Osteoblast (primary cell): ENCODE data around the gene LTB4R2. TPM values are rescaled to one million over a fixed set of nuclear protein-coding genes. Genes with fewer than 3 reads are reported as not detected.
A peak's percentile ranks its signal among the peaks of the same experiment; 100 is the strongest.

Experiments used
- DNase-seq: peaks from one replicate; pipeline ENCODE4 v3.0.0; 2011; ENCODE audit warnings: low spot score, mixed read lengths; ENCODE audit not compliant: insufficient read length; ENCODE audit errors: missing footprints
- H2AFZ ChIP-seq: 2 replicates; pipeline ENCODE4 v1.6.0; 2011; ENCODE audit warnings: mild to moderate bottlenecking, low read length
- H3K27ac ChIP-seq: 2 replicates; pipeline ENCODE4 v1.5.1; 2011; ENCODE audit warnings: mild to moderate bottlenecking, low read depth, low read length, moderate library complexity
- H3K27me3 ChIP-seq: 2 replicates; pipeline ENCODE4 v1.6.0; 2012; ENCODE audit warnings: mild to moderate bottlenecking, control low read depth, inconsistent platforms, low read length, moderate library complexity; ENCODE audit not compliant: insufficient read depth
- H3K36me3 ChIP-seq: 2 replicates; pipeline ENCODE4 v1.5.1; 2011; ENCODE audit warnings: mild to moderate bottlenecking, low read length, control low read depth, moderate library complexity; ENCODE audit not compliant: insufficient read depth
- H3K4me1 ChIP-seq: 2 replicates; pipeline ENCODE4 v1.5.1; 2011; ENCODE audit warnings: mild to moderate bottlenecking, low read length, control low read depth, moderate library complexity; ENCODE audit not compliant: insufficient read depth
- H3K4me2 ChIP-seq: 2 replicates; pipeline ENCODE4 v1.6.0; 2011; ENCODE audit warnings: mild to moderate bottlenecking, low read length; ENCODE audit not compliant: insufficient read depth
- H3K4me3 ChIP-seq: fragments of 200-600 bp; sonication (generic); 3 replicates; pipeline ENCODE4 v1.5.1; 2012; ENCODE audit warnings: mild to moderate bottlenecking, low read length, inconsistent platforms; ENCODE audit not compliant: insufficient read depth
- H3K79me2 ChIP-seq: 2 replicates; pipeline ENCODE4 v1.6.0; 2012; ENCODE audit warnings: mild to moderate bottlenecking, low read length, control low read depth, inconsistent platforms; ENCODE audit not compliant: insufficient read depth
- H3K9me3 ChIP-seq: 2 replicates; pipeline ENCODE4 v1.5.1; 2011; ENCODE audit warnings: low read depth, low read length, control low read depth
- H4K20me1 ChIP-seq: 2 replicates; pipeline ENCODE4 v1.6.0; 2012; ENCODE audit warnings: mild to moderate bottlenecking, low read length, control low read depth; ENCODE audit not compliant: insufficient read depth
- total RNA-seq: library from RNA; depleted of rRNA; stranded (reverse); fragments of >200 nt; gene quantifications from 2 replicates; pipeline ENCODE4 v1.2.3, GENCODE V29; 2012
- TF ChIP-seq, protein P1 (sequence below): IDR thresholded peaks from 2 replicates; pipeline ENCODE4 v1.5.1; 2011; ENCODE audit warnings: mild to moderate bottlenecking, low read depth, low read length, moderate library complexity; ENCODE audit errors: extremely low read depth

LTB4R2 gene
- total RNA-seq, 1 donor, result 5.1 TPM

DNA sequence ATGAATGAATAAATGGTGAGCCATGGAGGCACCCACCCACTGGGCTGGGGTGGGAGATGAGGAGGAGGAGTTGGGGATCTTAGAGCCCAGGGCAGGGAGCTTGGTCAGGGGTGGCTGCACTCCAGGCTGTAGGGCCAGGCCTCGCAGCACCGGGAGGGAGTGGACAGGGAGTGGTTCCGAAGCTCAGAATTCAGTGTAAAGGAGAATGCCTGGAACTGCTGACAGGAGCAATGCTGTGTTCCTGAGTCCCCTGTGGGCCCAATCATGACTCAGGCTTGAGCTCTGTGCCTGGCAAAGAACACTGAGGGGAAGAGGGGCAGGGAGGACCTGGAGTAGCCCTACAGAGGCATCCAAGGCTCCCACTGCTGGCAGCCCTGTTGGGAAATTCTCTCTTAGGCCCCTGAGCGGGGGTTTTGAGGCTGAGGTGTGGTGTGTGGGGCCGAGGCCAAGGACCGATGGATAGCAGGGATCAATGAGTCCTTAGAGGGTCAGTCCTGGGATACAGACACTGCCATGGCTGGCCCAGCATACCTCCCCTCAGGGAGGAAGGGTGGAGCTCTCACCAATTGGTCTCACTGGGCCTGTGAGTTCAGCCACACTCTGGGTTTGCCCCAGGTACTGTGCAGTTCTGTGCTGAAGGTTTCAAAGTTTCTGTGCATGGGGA is 29.0 kb upstream of the LTB4R2 start:
- H3K27me3 ChIP-seq, result no peaks in the 10 kb centered on the region
- H3K4me3 ChIP-seq, result no peak overlapping the region
- no peaks in the 10 kb centered on the region for H3K79me2 ChIP-seq
- TF ChIP-seq, protein P1, sequence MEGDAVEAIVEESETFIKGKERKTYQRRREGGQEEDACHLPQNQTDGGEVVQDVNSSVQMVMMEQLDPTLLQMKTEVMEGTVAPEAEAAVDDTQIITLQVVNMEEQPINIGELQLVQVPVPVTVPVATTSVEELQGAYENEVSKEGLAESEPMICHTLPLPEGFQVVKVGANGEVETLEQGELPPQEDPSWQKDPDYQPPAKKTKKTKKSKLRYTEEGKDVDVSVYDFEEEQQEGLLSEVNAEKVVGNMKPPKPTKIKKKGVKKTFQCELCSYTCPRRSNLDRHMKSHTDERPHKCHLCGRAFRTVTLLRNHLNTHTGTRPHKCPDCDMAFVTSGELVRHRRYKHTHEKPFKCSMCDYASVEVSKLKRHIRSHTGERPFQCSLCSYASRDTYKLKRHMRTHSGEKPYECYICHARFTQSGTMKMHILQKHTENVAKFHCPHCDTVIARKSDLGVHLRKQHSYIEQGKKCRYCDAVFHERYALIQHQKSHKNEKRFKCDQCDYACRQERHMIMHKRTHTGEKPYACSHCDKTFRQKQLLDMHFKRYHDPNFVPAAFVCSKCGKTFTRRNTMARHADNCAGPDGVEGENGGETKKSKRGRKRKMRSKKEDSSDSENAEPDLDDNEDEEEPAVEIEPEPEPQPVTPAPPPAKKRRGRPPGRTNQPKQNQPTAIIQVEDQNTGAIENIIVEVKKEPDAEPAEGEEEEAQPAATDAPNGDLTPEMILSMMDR, result no peak
- H3K27ac ChIP-seq, result no peak overlapping the region
- no peaks in the 10 kb centered on the region for H4K20me1 ChIP-seq
- H2AFZ ChIP-seq, result no peak overlapping the region
- no peak overlapping the region for H3K4me2 ChIP-seq
- H3K4me1 ChIP-seq, result peaks cover 13% of the 10 kb centered on the region
- no peaks in the 10 kb centered on the region for H3K36me3 ChIP-seq
- no peaks in the 10 kb centered on the region for H3K9me3 ChIP-seq
- peak; percentile 89 for DNase-seq

DNA sequence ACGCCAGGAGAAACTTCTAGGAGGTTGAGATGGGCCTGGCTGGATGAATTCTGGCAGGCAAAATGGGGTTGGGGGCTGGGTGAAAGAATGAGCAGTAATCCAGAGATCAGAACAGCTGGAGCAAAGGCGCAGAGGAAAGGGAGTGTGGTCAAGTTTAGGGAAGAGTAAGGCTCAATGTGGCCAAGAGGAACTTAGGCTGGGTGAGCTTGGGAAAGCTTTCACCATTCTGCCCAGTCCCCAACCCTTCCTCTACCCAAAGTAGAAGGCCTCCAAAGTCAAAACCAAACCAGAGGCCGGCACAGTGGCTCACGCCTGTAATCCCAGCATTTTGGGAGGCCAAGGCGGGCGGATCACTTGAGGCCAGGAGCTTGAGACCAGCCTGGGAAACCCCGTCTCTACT is 28.3 kb upstream of the LTB4R2 start:
- H3K4me2 ChIP-seq, result no peak overlapping the region
- TF ChIP-seq, protein P1, result no peak

DNA sequence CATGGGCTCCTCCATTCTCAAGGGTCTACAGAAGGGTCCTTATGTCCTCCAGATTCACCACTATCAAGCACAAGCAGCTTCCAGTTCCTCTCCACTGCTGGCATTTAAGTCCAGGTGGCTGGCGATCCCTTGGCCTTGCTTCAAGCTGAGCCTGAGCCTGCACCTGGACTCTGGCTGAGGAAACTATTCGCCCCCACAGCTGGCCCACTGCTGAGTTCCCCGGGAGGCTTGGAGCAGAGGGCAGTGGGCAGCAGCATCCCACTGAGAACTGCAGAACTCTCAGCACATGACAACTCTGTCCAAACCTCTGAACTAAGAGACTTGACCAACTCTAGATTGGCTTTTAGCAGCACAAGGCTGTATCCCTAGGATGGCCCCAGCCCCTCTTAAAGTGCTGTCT is 27.2 kb upstream of the LTB4R2 start:
- Histone ChIP-seq H3K4me1 (peaks cover 13% of the 10 kb centered on the region), H3K4me3 (no peak overlapping the region), H3K9me3 (no peaks in the 10 kb centered on the region), H3K4me2 (no peak overlapping the region), H3K79me2 (no peaks in the 10 kb centered on the region), H4K20me1 (no peaks in the 10 kb centered on the region), H3K36me3 (no peaks in the 10 kb centered on the region), H3K27ac (no peak overlapping the region), H3K27me3 (no peaks in the 10 kb centered on the region), H2AFZ (no peak overlapping the region)
- DNase-seq, result peak; percentile 47
- TF ChIP-seq, protein P1, result no peak

More for the DNA sequence above, 28.3 kb upstream of the LTB4R2 start:
- Histone ChIP-seq H4K20me1 (no peaks in the 10 kb centered on the region), H3K36me3 (no peaks in the 10 kb centered on the region), H3K9me3 (no peaks in the 10 kb centered on the region), H3K27me3 (no peaks in the 10 kb centered on the region), H3K27ac (no peak overlapping the region), H3K4me1 (peaks cover 13% of the 10 kb centered on the region), H3K79me2 (no peaks in the 10 kb centered on the region), H3K4me3 (no peak overlapping the region), H2AFZ (no peak overlapping the region)
- no peak for DNase-seq

DNA sequence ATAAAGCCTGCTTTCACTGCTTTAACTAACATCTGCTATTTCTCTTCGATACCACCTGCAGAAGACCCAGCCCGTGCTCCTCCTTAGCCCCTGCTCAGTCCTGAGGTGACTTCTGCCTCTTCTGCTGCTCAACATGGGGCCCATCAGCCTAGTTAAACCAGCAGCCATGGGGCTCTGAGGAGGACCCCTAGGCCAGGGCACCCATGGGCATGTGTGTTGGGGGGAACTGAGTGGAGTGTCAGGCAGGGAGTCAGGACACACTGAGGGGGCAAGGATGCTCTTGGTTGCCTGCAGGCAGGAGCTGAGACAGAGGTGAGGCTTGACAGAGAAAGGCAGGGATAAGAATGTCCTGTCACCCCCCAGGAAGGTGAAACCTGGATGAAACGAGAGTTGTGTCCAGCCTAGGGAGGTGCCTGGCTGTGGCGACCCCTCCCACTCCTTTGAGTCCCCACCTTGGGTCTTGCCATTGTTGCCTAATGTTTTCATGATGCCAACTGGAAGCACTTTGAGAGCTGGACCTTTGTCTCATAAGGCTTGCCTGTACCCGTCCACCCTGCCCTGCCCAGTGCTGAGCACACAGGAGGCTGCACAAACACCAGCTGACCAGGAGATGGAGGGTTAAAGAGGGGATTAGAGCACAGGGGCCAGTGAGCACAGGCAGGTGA is 26.0 kb upstream of the LTB4R2 start:
- Histone ChIP-seq H3K4me1 (peaks cover 12% of the 10 kb centered on the region), H3K27me3 (no peaks in the 10 kb centered on the region), H3K27ac (no peak overlapping the region), H4K20me1 (no peaks in the 10 kb centered on the region), H3K36me3 (no peaks in the 10 kb centered on the region), H3K9me3 (no peaks in the 10 kb centered on the region), H2AFZ (no peak overlapping the region), H3K79me2 (no peaks in the 10 kb centered on the region), H3K4me3 (no peak overlapping the region), H3K4me2 (no peak overlapping the region)
- TF ChIP-seq, protein P1, result no peak
- peak; percentile 39 for DNase-seq
